GM19351 (cell line): ENCODE results near the gene SBSN.

Experiments used
- ATAC-seq: cut with Tn5 transposase; IDR thresholded peaks from one replicate; pipeline ENCODE4 v1.9.1; 2021; ENCODE audit warnings: mild to moderate bottlenecking, moderate library complexity; ENCODE audit not compliant: unreplicated experiment

Gene SBSN

DNA sequence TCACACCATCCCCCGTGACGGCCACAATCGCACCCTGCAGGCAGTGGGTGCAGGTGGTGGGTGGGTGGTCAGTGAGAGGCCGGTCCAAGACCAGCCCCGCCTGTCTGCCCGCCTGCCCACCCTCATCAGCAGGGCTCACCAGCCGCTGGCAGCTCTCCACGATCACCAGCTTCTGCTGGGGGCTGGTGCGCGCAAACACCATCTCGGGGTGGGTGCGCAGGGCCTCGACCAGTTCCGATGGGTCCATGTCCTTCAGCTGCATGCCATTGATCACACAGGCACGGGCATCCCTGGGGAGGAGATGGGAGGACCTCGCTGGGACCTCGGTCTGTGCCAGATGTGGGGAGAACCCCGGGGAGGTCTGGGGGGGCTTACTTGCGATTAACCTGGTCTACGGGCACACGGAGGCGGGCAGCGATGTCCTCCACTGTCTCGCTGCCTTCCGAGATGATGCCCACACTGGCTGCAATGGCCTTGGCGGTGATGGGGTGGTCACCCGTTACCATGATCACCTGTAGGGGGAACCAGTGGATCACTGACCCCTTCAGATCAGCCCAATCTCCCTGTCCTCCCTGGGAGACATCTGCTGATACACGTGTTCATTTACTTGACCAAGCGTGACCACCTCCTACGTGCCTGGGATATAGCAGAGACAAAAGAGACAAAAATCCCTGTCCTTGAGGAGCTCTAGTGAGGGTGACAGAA, 27.3 kb upstream of the SBSN start:
- ATAC-seq: no peak

GRCh38 chr19:35554076-35554475, 26.0 kb upstream of the SBSN start:
- ATAC-seq: no peak

GRCh38 chr19:35553385-35554000, 25.4 kb upstream of the SBSN start:
- no peak for ATAC-seq

- no peak for ATAC-seq
Measured at GRCh38 chr19:35552534-35553384, 24.6 kb upstream of the SBSN start.

DNA sequence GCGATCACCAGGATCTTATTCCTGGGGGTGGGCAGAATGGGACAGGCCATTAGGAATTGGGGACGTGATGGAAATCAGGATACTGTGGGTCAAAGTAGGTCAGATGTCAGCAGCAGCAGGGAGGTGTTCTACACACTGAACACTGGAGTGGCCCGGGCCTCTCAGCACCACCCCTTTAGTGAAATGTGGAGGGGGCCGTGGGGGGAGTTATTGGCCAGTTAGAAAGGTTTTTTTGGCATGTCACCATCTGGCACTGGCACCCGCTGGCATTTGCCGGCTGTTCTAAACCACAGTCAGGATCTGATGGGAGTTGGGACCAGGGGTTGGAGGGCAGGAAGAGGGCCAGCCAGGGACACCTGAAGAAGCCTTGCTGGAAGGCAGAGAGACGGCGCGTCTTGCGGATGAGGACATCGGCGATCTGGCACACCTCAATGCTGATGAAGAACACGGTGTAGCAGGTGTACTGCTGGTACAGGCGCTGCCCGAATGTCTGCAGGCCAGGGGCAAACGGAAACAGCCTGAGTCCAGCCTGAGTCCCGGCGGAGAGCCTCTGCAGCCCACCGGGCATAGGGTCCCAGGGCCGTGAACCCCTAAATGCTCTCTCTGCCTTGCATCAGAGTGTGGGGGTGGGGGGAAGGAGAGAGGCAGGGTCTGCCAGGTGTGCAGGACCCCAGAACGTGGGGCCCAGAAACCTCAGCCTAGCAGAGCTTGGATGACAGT, 23.1 kb upstream of the SBSN start:
- no peak for ATAC-seq

- no peak for ATAC-seq
Measured at GRCh38 chr19:35549879-35550523, 21.9 kb upstream of the SBSN start.

- ATAC-seq: no peak
Measured at GRCh38 chr19:35549174-35549788, 21.2 kb upstream of the SBSN start.

DNA sequence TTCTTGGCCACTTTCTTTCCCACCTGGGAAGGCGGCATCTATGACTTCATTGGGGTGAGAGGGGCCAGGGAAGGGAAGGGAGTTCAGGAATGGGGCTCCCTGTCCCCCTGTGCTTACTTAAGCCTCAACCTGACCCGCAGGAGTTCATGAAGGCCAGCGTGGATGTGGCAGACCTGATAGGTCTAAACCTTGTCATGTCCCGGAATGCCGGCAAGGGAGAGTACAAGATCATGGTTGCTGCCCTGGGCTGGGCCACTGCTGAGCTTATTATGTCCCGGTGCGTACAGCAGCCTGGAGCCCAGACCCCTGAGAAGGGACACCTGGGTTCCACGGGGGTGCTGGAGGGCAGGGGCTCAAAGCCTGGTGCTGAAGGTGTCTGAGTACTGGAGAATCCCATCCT, 18.4 kb upstream of the SBSN start:
- no peak for ATAC-seq

GRCh38 chr19:35545855-35546381, 17.8 kb upstream of the SBSN start:
- peak; percentile 54 for ATAC-seq

- peak; percentile 76 for ATAC-seq
Measured at GRCh38 chr19:35545001-35545854, 17.1 kb upstream of the SBSN start, which contains the start of gene TMEM147. TSS of gene TMEM147 (plus strand) at chr19:35545626. CDS start at chr19:35545740, 114 bp downstream.

GRCh38 chr19:35544110-35544802, 16.1 kb upstream of the SBSN start:
- no peak for ATAC-seq

GRCh38 chr19:35543280-35544109, 15.4 kb upstream of the SBSN start:
- ATAC-seq: no peak

DNA sequence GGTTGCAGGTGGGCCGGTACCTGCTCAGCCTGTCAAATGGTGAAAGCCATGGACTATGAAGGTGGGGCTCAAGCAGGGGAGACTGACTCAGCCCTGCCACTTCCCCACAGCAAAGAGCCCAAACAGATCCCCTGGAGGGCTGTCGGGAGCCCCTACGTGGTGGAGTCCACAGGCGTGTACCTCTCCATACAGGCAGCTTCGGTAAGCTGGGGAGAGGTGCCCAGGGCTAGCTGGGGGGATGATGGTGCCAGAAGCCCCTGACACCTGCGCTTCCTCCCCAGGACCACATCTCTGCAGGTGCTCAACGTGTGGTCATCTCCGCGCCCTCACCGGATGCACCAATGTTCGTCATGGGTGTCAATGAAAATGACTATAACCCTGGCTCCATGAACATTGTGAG, 14.1 kb upstream of the SBSN start:
- no peak for ATAC-seq

- no peak for ATAC-seq
Measured at GRCh38 chr19:35540356-35540927, 12.3 kb upstream of the SBSN start.

DNA sequence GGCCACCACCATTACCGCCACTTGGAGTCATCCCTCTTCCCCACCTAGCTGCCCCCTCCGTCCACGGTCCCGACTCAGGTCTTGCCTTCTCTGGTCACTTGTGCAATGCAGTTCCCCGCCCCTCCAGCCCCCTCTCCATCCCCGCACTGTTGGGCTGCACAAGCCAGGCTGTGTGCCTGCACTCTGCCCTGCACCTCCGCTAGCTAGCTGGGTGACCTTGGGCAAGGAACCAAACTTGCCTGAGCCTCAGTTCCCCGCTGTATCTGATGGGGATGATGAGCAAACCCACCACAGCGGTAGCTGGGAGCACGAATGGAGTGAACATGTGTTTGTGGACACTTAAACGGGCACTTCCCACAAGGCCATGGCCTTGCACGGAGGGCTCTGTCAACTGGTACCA, 11.7 kb upstream of the SBSN start:
- ATAC-seq: no peak

DNA sequence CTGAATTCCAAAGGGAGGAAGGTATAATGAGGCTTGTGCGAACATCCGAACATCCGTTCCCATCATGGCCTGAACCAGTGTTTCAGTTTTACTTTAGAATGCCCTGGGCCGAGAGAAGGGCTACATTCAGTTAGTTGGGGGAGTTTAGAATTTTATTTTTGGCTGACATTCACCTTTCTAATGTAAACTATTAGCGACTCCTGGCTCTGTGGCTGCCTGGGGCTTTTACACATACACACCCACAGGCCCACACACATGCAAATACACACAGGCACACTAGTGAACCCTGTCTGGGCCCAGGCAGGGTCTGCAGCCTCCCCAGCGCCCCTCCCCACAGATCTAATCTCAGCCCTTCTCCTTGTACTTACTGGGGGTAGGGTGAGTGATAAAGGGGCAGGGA, 11.2 kb upstream of the SBSN start:
- ATAC-seq: no peak

DNA sequence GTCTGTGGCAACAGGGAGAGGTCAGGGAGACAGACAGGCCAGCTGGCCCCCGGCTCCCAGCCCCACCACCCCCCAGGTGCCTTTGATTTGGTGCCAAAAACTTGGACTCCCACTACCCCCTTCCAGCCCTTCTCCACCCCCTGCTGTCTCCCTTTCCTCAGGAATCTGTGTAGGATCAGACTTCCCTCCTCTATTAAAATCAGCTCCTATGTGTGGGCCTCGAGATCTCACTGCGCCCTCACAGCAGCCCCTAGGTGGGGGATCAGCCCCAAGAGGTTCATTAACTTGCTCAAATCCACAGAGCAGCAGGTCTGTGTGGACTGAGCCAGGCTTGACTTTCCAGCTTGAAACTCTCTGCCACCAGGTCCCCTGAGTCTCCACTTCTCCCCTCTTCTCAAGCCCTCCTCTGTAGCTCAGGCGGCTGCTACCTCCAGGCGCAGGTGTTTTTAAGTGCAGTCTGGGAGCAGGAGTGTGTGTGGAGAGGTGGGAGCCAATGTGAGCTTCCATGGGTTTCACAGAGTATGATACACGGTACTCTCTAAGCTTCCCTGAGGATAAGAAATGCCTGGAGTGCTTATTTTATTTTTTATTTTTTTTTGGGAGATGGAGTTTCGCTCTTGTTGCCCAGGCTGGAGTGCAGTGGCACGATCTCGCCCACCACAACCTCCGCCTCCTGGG, 6.8 kb upstream of the SBSN start:
- no peak for ATAC-seq
